Measurements from ENCODE around the gene THRB.

THRB gene

DNA sequence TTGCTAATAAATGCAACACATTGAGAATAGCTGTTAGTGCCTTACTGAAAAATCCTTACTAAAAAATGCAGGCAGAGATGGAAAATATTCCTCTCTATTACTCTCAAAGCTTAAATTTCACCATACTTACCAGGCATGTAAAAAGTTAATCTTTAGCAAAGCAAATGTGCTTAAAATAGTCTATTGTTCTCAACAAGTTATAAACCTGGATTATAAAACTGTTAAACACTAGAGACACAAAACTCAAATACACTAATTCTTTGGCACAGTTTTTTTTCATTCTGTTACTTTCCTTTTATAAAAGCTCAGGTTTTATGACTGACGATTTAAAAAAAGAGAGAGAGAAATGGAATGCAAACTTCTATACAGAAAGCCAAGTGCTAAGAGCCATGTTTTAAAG is 119.8 kb downstream of the THRB start:
- Histone ChIP-seq H3K9me3 (ENCODE audit: low read depth, low read length) (no peaks in the 10 kb centered on the region), H3K4me3 (no peak overlapping the region), H3K27ac (no peak overlapping the region), H3K36me3 (ENCODE audit: insufficient read depth, low read length) (no peaks in the 10 kb centered on the region), H3K9ac (ENCODE audit: insufficient read length) (no peak overlapping the region)
- no peak for DNase-seq (ENCODE audit: low read depth, low spot score)
- TF ChIP-seq EZH2 (IDR thresholded peaks at IDR 0.05) (no peak), FOXP2 (optimal IDR thresholded peaks at IDR 0.05; ENCODE audit: control extremely low read depth, extremely low read length, insufficient read depth) (no peak), POLR2AphosphoS5 (IDR thresholded peaks at IDR 0.05; ENCODE audit: borderline replicate concordance, low read depth, low read length) (no peak)

DNA sequence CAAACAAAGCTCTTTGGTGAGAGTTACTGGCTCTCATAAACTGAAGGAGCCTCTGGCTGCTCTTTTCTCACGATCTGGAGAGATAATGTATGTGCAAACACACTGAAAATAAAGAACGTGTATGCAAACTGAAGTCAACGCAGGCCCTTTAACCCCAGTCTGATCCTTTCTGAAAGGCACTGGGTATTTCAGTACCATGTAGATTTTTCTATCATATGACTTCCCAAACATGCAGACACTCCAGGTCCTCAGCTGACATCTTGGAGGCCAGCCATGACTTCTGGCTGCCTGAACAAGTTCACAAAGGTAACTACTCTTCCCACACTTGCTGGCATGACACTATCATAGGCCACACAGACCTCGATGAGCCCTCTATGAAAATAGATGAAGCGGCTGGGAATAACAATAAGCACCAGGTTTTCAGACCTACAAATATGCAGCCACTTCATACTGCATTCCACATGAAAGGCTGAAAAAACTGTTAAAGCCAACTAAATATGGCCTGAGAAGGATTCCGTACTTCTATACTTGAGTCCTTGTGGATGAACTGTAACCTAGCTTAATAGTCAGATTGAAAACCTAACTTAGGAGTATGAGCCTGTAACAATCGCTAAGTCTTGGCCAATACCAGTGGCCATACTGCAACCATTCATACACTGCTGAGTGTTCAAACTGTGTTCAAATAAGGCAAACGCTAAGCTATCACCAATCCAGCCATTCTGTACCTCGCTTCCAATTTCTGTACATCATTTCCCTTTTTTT is 121.3 kb downstream of the THRB start:
- TF ChIP-seq FOXP2 (optimal IDR thresholded peaks at IDR 0.05; ENCODE audit: control extremely low read depth, extremely low read length, insufficient read depth) (no peak), EZH2 (IDR thresholded peaks at IDR 0.05) (no peak), POLR2AphosphoS5 (IDR thresholded peaks at IDR 0.05; ENCODE audit: borderline replicate concordance, low read depth, low read length) (no peak)
- H3K9ac ChIP-seq (ENCODE audit: insufficient read length) = no peak overlapping the region
- no peaks in the 10 kb centered on the region for H3K36me3 ChIP-seq (ENCODE audit: insufficient read depth, low read length)
- no peak for DNase-seq (ENCODE audit: low read depth, low spot score)
- H3K9me3 ChIP-seq (ENCODE audit: low read depth, low read length) = no peaks in the 10 kb centered on the region
- H3K4me3 ChIP-seq = no peak overlapping the region
- H3K27ac ChIP-seq = no peak overlapping the region

DNA sequence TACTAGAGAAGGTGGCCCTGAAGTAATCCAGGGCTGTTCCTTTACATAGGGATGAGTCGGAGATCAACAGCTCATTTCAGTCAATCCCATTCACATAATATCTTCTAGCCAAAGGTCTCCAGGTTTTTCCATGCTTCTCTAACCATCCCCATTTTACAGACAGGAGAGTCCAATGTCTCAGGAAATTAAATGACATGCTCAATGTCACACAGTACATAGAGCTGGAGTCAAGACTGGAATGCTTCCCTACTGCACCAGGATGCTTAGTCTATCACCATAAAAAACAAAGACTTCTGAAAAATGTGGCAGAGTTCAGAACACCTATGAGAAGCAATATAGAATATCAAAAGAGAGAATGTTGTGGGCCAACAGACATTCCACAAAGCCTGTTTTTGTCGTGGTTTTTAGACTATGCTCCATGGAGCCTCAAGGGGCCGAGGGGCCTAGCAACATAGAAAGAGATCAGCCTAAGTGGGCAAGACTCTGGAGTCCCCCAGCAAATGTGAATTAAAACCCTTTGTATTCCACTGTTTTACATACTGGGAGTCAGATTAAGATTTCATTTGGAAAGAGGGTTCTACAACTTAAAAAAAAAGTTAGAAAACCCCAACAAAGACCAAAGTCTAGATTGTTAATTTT is 122.0 kb downstream of the THRB start:
- Histone ChIP-seq H3K27ac (no peak overlapping the region), H3K9me3 (ENCODE audit: low read depth, low read length) (no peaks in the 10 kb centered on the region), H3K4me3 (no peak overlapping the region), H3K36me3 (ENCODE audit: insufficient read depth, low read length) (no peaks in the 10 kb centered on the region), H3K9ac (ENCODE audit: insufficient read length) (no peak overlapping the region)
- TF ChIP-seq FOXP2 (optimal IDR thresholded peaks at IDR 0.05; ENCODE audit: control extremely low read depth, extremely low read length, insufficient read depth) (no peak), POLR2AphosphoS5 (IDR thresholded peaks at IDR 0.05; ENCODE audit: borderline replicate concordance, low read depth, low read length) (no peak), EZH2 (IDR thresholded peaks at IDR 0.05) (no peak)
- DNase-seq (ENCODE audit: low read depth, low spot score) = no peak

DNA sequence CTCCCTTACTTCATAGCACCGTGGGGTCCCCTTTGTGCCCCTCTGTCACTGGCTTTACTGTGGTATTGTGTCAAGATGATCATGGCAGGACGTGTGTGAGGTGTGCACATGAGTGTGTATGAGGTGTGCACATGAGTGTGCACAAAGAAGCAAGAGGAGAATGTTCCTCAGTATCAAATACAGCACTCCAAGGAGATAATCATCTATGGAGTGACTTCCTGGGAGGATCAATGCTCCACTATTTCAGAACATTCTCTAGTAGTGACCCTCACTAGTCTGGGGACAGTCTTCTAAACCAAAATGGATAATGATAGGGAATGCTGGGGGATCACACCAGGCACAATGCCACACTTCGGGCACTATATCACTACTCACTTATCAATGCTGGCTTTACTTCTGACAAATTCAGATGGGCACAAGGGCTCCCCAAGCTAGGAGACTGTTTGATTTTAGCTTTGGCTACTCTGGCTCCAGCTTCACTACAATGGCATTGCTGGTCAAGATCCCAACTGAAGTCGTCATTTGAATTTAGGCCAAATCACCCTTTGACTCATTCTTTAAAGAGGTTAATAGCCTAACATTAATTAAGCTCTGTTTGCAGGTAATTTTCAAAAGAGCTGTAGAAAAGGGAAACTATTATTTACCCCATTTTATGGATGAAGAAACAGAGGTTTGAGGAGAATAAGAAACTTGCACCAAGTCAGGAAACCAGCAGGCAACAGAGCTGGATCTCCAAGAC is 124.1 kb downstream of the THRB start:
- Histone ChIP-seq H3K9ac (ENCODE audit: insufficient read length) (no peak overlapping the region), H3K36me3 (ENCODE audit: insufficient read depth, low read length) (no peaks in the 10 kb centered on the region), H3K27ac (no peak overlapping the region), H3K4me3 (no peak overlapping the region), H3K9me3 (ENCODE audit: low read depth, low read length) (no peaks in the 10 kb centered on the region)
- no peak for TF ChIP-seq POLR2AphosphoS5 (IDR thresholded peaks at IDR 0.05; ENCODE audit: borderline replicate concordance, low read depth, low read length)
- TF ChIP-seq FOXP2 (optimal IDR thresholded peaks at IDR 0.05; ENCODE audit: control extremely low read depth, extremely low read length, insufficient read depth) = no peak
- TF ChIP-seq EZH2 (IDR thresholded peaks at IDR 0.05) = no peak
- no peak for DNase-seq (ENCODE audit: low read depth, low spot score)

DNA sequence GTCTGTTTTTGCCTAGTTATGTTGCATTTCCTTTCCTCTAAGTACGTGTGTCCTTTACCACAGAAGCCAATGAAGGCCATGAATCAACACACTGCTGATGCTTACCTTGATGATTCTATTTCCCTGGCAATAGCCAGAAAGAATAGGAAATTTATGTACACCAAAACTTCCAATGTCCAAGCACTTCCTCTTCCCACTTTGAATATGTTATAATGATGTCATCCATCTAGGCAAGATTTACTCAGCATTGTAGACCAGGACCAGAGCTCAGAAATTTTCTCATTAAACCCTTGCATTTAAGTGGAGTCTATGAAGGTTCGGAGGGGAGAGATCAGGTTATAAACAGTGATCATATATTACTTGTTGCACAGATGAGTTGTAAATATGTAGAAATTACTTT is 126.0 kb downstream of the THRB start:
- H3K27ac ChIP-seq = no peak overlapping the region
- no peaks in the 10 kb centered on the region for H3K9me3 ChIP-seq (ENCODE audit: low read depth, low read length)
- no peak for DNase-seq (ENCODE audit: low read depth, low spot score)
- H3K4me3 ChIP-seq = no peak overlapping the region
- TF ChIP-seq POLR2AphosphoS5 (IDR thresholded peaks at IDR 0.05; ENCODE audit: borderline replicate concordance, low read depth, low read length) = no peak
- no peak for TF ChIP-seq EZH2 (IDR thresholded peaks at IDR 0.05)
- TF ChIP-seq FOXP2 (optimal IDR thresholded peaks at IDR 0.05; ENCODE audit: control extremely low read depth, extremely low read length, insufficient read depth) = no peak
- no peaks in the 10 kb centered on the region for H3K36me3 ChIP-seq (ENCODE audit: insufficient read depth, low read length)
- no peak overlapping the region for H3K9ac ChIP-seq (ENCODE audit: insufficient read length)

DNA sequence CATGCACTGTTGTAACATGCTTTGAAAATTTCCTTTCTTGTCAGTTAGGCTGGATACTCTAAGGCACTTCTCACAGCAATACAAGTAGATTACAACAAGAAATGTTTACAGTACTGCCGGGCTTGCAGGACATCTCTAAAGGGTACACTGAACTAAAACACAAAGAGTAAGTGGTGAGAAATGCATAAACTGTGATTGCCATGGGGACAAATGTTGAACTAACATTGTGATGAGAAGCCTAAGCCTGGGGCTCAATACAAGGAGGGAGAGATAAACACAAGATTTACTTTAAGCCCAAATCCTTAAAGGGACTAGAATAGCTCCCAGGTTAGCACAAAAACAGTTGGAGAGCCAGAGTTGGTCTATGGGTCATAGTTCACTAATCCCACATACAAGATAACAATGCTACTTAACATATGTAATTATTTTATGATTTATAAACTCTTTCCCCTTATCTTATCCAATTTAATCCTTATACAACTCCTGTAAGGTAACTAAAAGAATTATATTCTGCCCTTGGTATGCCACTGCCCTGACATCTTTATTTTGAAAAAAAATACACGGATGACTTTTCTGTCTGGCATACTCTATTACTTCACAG is 126.9 kb downstream of the THRB start:
- TF ChIP-seq POLR2AphosphoS5 (IDR thresholded peaks at IDR 0.05; ENCODE audit: borderline replicate concordance, low read depth, low read length) (no peak), FOXP2 (optimal IDR thresholded peaks at IDR 0.05; ENCODE audit: control extremely low read depth, extremely low read length, insufficient read depth) (no peak), EZH2 (IDR thresholded peaks at IDR 0.05) (no peak)
- no peak overlapping the region for H3K27ac ChIP-seq
- no peak overlapping the region for H3K4me3 ChIP-seq
- H3K36me3 ChIP-seq (ENCODE audit: insufficient read depth, low read length) = no peaks in the 10 kb centered on the region
- no peaks in the 10 kb centered on the region for H3K9me3 ChIP-seq (ENCODE audit: low read depth, low read length)
- no peak for DNase-seq (ENCODE audit: low read depth, low spot score)
- no peak overlapping the region for H3K9ac ChIP-seq (ENCODE audit: insufficient read length)

DNA sequence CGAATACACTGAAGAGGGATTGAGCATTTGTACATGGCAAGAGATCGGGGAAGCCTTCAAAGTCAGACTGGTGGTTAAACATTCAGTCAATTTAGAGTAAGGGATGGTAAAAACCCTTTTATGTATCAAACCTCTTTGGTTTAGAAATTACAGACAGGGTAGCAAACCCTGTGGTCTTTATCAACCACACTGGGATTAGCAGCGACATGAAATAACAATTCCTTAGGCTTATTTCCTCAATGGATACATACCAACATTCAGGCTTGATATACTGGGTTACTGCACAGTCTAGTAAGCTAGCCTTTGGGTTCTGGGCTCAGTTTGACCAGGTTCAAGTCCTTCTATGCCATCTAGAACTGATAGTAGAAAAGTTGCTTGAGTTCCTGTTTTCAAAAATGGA is 127.4 kb downstream of the THRB start:
- no peaks in the 10 kb centered on the region for H3K36me3 ChIP-seq (ENCODE audit: insufficient read depth, low read length)
- H3K27ac ChIP-seq = no peak overlapping the region
- H3K9me3 ChIP-seq (ENCODE audit: low read depth, low read length) = no peaks in the 10 kb centered on the region
- no peak for DNase-seq (ENCODE audit: low read depth, low spot score)
- H3K4me3 ChIP-seq = no peak overlapping the region
- H3K9ac ChIP-seq (ENCODE audit: insufficient read length) = no peak overlapping the region
- TF ChIP-seq POLR2AphosphoS5 (IDR thresholded peaks at IDR 0.05; ENCODE audit: borderline replicate concordance, low read depth, low read length) (no peak), EZH2 (IDR thresholded peaks at IDR 0.05) (no peak), FOXP2 (optimal IDR thresholded peaks at IDR 0.05; ENCODE audit: control extremely low read depth, extremely low read length, insufficient read depth) (no peak)

DNA sequence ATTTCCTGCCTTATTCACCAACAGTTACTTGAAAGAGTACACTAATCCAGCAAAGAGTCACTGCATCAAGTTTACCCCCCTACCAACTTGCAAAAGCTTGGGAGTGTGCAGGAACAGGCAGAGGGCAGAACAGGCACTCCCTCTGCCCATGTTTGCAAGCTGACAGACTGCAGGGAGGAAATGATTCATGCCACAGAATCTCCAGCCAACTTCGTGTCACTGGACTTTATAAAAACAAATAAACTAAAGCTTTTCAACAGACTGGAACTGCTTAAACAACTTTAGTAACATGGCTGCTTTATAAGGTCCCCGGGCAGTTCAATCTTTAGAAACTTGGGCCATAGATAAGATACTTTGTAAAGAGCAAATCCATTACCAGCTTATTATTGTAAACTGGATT is 129.5 kb downstream of the THRB start:
- DNase-seq (ENCODE audit: low read depth, low spot score) = no peak
- Histone ChIP-seq H3K9me3 (ENCODE audit: low read depth, low read length) (no peaks in the 10 kb centered on the region), H3K36me3 (ENCODE audit: insufficient read depth, low read length) (no peaks in the 10 kb centered on the region), H3K4me3 (no peak overlapping the region), H3K27ac (no peak overlapping the region), H3K9ac (ENCODE audit: insufficient read length) (no peak overlapping the region)
- no peak for TF ChIP-seq EZH2 (IDR thresholded peaks at IDR 0.05)
- no peak for TF ChIP-seq FOXP2 (optimal IDR thresholded peaks at IDR 0.05; ENCODE audit: control extremely low read depth, extremely low read length, insufficient read depth)
- TF ChIP-seq POLR2AphosphoS5 (IDR thresholded peaks at IDR 0.05; ENCODE audit: borderline replicate concordance, low read depth, low read length) = no peak
